ENCODE results near the gene ECM2. TPM values are rescaled to one million over a fixed set of nuclear protein-coding genes. Genes with fewer than 3 reads are reported as not detected.

The ECM2 gene
- polyA plus RNA-seq, 3 donors, result 10.5 to 14.1 (median 12.2) TPM

- no peak for DNase-seq
Observed at GRCh38 chr9:92501671-92502393, 34.0 kb downstream of the ECM2 start.

DNA sequence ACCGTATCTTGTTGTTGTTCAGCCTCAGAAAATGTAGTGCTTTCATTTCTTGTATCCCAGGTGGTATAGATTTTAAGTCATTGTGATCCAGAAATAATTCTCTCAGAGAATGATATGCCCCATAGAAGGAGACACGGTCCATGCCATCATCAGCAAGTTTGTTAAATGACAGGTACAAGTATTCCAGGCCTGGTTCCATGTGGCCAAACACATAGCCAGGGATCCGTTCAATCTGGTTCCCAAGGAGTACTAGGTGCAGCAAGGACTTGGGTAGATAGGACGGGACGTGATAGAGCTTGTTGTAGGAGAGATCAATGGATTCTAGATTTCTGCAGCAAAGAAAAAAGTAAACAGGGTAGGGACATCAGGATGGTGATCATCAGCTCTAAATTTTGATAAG is 35.1 kb downstream of the ECM2 start:
- no peak for DNase-seq

DNA sequence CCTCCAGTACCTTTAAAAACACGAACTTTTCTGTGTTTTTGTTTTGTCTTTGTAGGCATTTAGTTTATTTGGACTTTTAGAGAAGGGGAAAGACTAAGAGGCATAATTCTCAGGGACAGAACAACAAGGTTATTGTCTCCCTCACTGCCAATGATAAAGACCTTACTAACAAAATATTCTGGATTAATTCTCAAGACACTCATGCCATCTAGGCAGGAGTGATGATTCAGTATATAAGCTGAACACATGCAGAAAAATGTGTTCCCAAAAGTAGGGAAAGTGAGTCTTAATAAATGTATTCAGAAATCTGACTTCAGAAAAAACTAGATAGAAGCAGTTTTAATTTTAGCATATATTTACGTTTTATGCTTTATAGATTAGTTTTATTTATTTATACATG is 36.1 kb downstream of the ECM2 start:
- DNase-seq, result no peak

DNA sequence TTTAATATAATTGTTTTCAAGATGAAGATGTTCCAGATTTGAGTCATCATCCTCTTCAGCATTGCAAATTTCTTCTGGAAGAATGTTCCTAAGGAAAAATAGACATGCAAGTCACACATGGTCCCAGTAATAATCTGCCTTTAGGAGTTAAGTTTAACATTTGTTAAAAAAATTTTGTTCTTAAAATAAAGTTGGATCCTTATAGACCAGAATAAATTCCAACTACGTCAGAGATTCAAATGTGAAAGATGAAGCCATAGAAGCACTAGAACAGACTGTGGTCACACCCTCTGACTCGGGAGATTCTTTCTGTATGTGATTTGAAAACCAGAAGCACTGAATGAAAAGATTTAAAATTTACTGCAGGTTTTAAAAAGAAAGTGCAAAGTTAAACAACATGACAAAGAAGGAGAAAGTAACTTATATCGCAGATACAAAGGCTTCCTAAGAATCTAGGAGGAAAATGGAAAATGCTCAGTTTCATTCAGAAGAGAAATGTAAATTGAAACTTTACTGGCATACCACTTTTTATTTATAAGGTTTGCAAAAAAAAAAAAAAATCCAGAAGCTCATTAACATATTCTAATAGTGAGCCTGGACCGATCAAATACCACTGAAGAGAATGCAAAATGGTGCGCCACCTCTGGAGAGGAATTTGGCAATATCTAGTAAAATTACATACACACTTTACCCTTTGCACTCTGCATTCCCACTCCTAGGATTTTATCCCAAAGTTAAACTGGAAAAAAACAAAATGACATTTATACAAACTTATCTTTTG is 39.2 kb downstream of the ECM2 start:
- DNase-seq, result no peak

DNA sequence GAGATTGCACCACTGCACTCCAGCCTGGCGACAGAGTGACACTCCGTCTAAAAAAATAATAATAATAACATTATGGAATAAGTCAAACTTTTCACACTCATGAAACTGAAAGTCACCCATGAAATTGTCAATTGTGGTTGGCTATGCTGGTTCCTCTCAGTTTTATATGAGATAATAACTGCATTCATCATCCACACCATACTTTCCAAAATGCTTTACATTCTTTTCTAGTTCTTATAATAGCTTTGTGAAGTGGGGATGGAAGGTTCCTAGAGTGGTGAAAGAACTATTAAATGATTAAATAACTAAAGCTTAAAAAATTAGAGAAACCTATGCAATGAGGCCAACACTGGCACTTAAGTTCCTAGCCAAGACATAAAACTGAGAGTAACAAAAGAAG is 40.9 kb downstream of the ECM2 start:
- no peak for DNase-seq

GRCh38 chr9:92493749-92494387 is 41.9 kb downstream of the ECM2 start:
- DNase-seq, result no peak

GRCh38 chr9:92492781-92493401 is 42.9 kb downstream of the ECM2 start:
- DNase-seq, result no peak

DNA sequence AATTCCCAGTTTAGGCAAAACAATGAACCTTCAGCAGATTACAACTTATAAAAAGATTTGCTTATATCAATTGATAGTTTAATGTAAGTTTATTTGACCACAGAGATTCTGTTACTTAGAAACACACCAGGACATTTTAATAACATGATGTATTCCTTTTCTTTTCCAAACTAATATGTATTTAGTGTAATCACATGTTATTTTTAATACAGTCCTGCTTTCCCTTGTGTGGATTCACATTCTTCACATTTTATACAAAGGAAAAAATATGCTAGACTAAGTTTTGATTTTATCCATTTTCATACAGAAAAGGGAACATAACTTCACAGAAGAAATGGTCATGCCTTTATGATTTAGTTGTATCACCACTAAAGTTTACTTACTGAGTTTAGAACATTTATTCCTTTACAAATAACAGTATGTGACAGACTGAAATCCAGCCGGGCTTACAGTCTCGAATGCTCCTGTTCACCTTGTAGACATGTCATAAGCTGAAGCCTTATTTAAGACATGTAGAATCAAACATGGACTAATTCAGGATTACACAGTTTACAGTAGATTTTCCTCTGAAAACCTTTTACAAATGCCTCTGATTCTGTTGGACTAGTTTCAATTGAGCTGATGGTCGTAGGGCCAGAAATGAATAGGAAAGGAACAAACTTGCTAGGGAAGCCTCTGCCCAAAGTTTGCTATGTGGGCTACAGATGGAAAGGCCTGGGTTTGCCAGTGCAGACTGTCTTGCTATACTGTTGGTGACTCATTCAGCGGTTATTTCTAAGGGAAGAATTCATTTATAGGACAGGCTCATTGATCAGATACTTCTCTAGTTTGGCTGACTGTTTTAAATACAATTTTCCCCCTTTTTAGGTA is 46.9 kb downstream of the ECM2 start:
- no peak for DNase-seq

GRCh38 chr9:92486371-92486770 is 49.4 kb downstream of the ECM2 start:
- no peak for DNase-seq

DNA sequence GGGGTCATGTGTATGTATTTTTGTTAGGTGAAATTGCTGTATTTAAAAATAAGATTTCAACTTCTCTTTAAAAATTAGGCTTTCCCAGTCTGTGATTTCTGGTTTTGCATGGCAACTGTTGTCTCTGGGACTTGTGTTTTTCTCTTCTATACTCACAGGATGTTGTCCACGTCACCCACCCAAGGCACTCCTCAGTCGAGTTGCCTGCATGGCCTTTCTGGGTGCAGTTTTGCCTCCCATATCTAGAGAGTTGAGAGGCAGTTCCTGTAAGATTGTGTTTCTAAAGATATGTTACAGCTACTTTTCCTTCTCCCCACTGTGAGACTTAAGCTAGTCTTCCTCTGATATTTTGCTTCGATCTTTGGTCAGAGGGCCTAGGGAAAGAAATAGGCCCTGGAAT is 51.2 kb downstream of the ECM2 start:
- no peak for DNase-seq

- DNase-seq, result no peak
Observed at GRCh38 chr9:92483627-92484545, 51.9 kb downstream of the ECM2 start.

GRCh38 chr9:92482805-92483204 is 53.0 kb downstream of the ECM2 start:
- DNase-seq, result no peak

GRCh38 chr9:92482329-92482728 is 53.5 kb downstream of the ECM2 start, which contains the start of gene ASPN:
TSS of gene ASPN (minus strand) at chr9:92482506.
- DNase-seq, result peak; percentile 67

DNA sequence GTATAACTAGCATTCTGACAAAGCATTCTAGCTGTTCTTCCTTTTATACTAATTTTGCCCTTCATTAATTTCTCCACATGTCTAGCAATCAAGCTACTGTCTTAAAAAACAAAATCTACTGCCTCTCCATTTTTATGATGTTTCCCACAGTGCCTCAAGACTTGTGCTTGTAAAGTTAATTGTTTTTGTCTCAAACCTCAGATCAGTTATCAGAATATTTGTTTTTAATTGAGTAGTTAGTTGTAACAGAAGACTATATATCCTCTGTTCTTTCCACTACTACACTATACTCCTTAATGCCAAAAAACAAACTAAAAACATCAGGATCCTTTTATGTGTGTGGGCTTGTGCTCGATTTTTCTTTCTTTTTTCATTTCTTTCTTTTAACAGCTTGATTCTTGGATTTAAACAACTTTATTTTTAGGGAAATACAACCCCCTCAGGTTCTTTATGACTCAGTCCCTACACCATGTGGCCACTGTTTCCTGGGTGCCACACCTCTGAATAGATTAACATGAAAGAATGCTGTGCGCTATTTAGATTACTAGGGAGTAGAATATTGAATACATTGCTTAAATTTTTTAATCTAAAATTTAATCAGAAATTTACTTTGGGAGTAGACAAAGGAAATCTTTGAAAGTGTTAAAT is 54.7 kb downstream of the ECM2 start:
- no peak for DNase-seq

DNA sequence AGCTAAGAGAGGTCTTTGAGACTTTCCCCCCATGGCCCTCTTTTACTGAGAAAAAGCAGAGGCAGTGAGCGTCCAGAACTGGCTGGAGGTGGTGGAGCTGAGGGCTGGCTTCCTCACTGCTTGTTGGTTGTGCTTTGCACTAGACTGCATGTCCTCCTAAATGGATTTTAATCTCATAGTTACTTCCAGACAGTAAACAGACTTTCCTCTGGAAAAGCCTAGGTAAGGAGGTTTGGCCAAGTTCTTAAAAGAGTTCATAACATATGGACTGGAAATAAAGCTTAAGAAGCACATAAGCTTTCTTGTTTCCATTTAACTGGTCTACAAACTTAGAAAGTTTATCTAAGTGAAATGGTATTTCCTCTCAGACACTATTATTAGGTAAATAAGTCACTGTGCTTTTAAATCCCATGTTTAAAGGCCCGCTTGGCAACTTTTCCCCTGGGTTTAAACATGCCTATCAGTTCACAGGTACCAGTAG is 55.5 kb downstream of the ECM2 start:
- no peak for DNase-seq

- no peak for DNase-seq
Observed at GRCh38 chr9:92479346-92479745, 56.4 kb downstream of the ECM2 start.

- no peak for DNase-seq
Observed at GRCh38 chr9:92478783-92479182, 57.0 kb downstream of the ECM2 start.

GRCh38 chr9:92476962-92477361 is 58.8 kb downstream of the ECM2 start:
- DNase-seq, result no peak

GRCh38 chr9:92474587-92474986 is 61.2 kb downstream of the ECM2 start:
- no peak for DNase-seq

DNA sequence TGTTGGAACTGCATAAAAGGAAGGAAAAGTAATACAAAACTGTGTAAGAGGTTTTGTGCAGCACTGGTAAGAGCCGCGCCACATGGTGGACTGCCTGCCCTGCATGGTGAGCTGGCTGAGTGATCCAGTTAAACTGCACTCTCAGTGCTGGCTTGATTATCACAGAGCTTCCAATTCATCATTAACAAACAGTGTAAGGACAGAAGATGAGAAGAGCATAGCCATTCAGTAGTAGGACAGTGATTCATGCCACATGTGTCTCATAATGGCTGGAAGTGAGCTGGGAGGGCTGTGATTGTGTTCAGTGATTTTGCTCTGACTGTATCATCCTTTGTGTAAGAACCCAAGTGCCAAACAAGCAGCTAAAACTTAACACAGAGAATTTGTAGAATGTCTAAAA is 67.6 kb downstream of the ECM2 start:
- no peak for DNase-seq
